H1 (cell line): ENCODE measurements around the gene MED16. TPM values are rescaled to one million over a fixed set of nuclear protein-coding genes. Genes with fewer than 3 reads are reported as not detected.

Experiments used
- ATF2 ChIP-seq: IDR thresholded peaks from 2 replicates; pipeline ENCODE4 v1.6.1; 2012; ENCODE audit warnings: low read length, inconsistent platforms
- BCL11A ChIP-seq, 2 experiments: IDR thresholded peaks; one replicate each; pipeline ENCODE4 v1.6.1; 2011; ENCODE audit warnings: low read depth in 2 of 2, low read length in 2 of 2, mild to moderate bottlenecking in 2 of 2
- CBX5 ChIP-seq: fragments of 300-800, 300-1000 bp; sonication (generic); IDR thresholded peaks from 2 replicates; pipeline ENCODE4 v1.7.1; 2016; ENCODE audit warnings: antibody characterized with exemption, low read length, low read depth
- CHD7 ChIP-seq: fragments of 300-600 bp; sonication (generic); IDR thresholded peaks from 2 replicates; pipeline ENCODE4 v1.7.1; 2012; ENCODE audit warnings: low read length, moderate library complexity, mild to moderate bottlenecking, inconsistent platforms; ENCODE audit not compliant: insufficient replicate concordance
- HDAC2 ChIP-seq, 2 experiments: fragments of 300-600 bp in 1 of 2; sonication (generic) in 1 of 2; IDR thresholded peaks; 2 replicates each; pipeline ENCODE4 v1.6.1; 2011 to 2012; ENCODE audit warnings: low read depth in 2 of 2, low read length in 2 of 2, mild to moderate bottlenecking in 2 of 2, moderate library complexity in 2 of 2, borderline replicate concordance in 1 of 2, inconsistent platforms in 1 of 2
- KDM4A ChIP-seq: IDR thresholded peaks from one replicate; pipeline ENCODE4 v1.7.1; 2012; ENCODE audit warnings: low read depth, mild to moderate bottlenecking, moderate library complexity, low read length, inconsistent platforms; ENCODE audit not compliant: severe bottlenecking
- MAFK ChIP-seq: IDR thresholded peaks from 2 replicates; pipeline ENCODE4 v1.6.1; 2012; ENCODE audit warnings: low read depth, mild to moderate bottlenecking, improper control_type of control experiment, low read length
- YY1 ChIP-seq: IDR thresholded peaks from 2 replicates; pipeline ENCODE4 v1.6.1; 2011; ENCODE audit warnings: low read depth, mild to moderate bottlenecking, low read length
- ZNF274 ChIP-seq: IDR thresholded peaks from 2 replicates; pipeline ENCODE4 v1.7.0; 2012; ENCODE audit warnings: low read length, borderline replicate concordance; ENCODE audit errors: extremely low read depth
- polyA plus RNA-seq, 7 experiments: library from polyadenylated mRNA; depleted of rRNA in 3 of 7; stranded (reverse) in 5 of 7; unstranded in 2 of 7; fragments of >200 nt in 5 of 7; fragments of 200-250 nt in 2 of 7; gene quantifications; 1 replicate in 5 of 7; 2 replicates in 1 of 7; 4 replicates in 1 of 7; pipeline versions ENCODE4 v1.2.1 to v1.2.3, GENCODE V29; 2011 to 2013; ENCODE audit warnings: missing spikeins in 2 of 7, mixed read lengths in 2 of 7
- total RNA-seq: library from RNA; stranded (reverse); fragmentation: NEBNext Ultra II Directional; extraction: Animal tissue kit (Norgen Biotek cat#: 25700); gene quantifications from 2 replicates; pipeline ENCODE4 v1.2.1, GENCODE V29; 2021

The MED16 gene
- total and polyA plus RNA-seq, 2 of the 8 experiments (the other 6 are each of a cell fraction or from before 2014, with no cell fraction given): 51.0 to 67.2 TPM

GRCh38 chr19:882871-883497, 10.0 kb downstream of the MED16 start (continued):
- TF ChIP-seq CHD7 (no peak), YY1 (no peak), HDAC2 (IDR thresholded peaks at IDR 0.05; ENCODE audit: borderline replicate concordance in 1 of 2, low read depth in 2 of 2, low read length in 2 of 2) (no peak), ATF2 (no peak), ZNF274 (no peak), BCL11A (IDR thresholded peaks at IDR 0.05; ENCODE audit: low read depth in 2 of 2, low read length in 2 of 2) (no peak), CBX5 (no peak), MAFK (no peak), KDM4A (no peak)
